Measurements from ENCODE around the gene ACTN1.

Gene ACTN1

DNA sequence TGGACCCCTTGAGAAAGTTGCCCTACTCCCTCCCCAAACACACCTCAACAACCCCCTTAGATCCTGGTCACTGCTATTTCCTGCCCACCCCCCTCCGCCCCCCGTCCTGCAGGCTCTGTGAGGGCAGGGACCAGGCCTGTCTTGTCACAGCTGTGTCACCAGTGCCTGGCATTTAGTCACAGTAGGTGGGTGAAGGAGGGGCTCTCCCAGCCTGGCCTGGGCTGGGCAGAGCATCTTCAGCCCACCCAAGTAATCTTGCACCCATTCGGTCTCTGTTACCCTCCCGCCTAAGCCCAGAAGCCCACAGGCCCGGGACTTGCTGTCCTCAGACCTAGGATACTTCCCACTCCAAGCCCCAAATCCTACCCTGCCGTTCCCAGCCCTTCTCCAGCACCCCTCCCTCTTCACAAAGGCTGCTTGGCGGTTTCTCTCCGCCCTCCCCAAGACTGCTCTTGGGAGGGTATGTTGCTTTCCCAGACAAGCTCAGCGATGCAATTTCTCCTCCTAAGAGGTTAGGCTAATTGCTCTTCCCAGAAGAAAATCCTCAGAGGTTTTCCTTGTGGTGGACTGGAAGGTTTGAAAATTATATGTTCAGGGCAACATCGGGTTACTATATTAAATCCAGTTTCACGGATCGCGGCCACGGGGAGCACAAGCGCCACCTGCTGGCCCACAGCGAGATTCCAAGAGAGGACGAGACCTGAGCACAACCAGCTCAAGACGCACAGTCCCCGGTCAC lies 135.5 kb downstream of the ACTN1 start:
- TF ChIP-seq, protein P1, sequence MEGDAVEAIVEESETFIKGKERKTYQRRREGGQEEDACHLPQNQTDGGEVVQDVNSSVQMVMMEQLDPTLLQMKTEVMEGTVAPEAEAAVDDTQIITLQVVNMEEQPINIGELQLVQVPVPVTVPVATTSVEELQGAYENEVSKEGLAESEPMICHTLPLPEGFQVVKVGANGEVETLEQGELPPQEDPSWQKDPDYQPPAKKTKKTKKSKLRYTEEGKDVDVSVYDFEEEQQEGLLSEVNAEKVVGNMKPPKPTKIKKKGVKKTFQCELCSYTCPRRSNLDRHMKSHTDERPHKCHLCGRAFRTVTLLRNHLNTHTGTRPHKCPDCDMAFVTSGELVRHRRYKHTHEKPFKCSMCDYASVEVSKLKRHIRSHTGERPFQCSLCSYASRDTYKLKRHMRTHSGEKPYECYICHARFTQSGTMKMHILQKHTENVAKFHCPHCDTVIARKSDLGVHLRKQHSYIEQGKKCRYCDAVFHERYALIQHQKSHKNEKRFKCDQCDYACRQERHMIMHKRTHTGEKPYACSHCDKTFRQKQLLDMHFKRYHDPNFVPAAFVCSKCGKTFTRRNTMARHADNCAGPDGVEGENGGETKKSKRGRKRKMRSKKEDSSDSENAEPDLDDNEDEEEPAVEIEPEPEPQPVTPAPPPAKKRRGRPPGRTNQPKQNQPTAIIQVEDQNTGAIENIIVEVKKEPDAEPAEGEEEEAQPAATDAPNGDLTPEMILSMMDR (IDR thresholded peaks at IDR 0.05), result peak; percentile 69
- no peaks in the 10 kb centered on the region for H3K9me3 ChIP-seq
- no peaks in the 10 kb centered on the region for H3K36me3 ChIP-seq
- H3K27ac ChIP-seq, result no peak overlapping the region
- H3K4me1 ChIP-seq (ENCODE audit: control insufficient read depth in 1 of 2, insufficient read depth in 1 of 2, low read depth in 1 of 2, low read length in 1 of 2), result peaks cover 3 to 4% of the 10 kb centered on the region in 2 experiments
- H3K27me3 ChIP-seq, result no peaks in the 10 kb centered on the region
- H3K4me3 ChIP-seq (ENCODE audit: low read depth in 1 of 2, low read length in 1 of 2), result no peak overlapping the region

GRCh38 chr14:68842298-68842697 lies 136.8 kb downstream of the ACTN1 start:
- no peaks in the 10 kb centered on the region for H3K9me3 ChIP-seq
- no peaks in the 10 kb centered on the region for H3K27me3 ChIP-seq
- H3K27ac ChIP-seq, result no peak overlapping the region
- no peak overlapping the region for H3K4me3 ChIP-seq (ENCODE audit: low read depth in 1 of 2, low read length in 1 of 2)
- H3K4me1 ChIP-seq (ENCODE audit: control insufficient read depth in 1 of 2, insufficient read depth in 1 of 2, low read depth in 1 of 2, low read length in 1 of 2), result peaks cover 3 to 4% of the 10 kb centered on the region in 2 experiments
- TF ChIP-seq, protein P1 (IDR thresholded peaks at IDR 0.05), result no peak
- no peaks in the 10 kb centered on the region for H3K36me3 ChIP-seq

DNA sequence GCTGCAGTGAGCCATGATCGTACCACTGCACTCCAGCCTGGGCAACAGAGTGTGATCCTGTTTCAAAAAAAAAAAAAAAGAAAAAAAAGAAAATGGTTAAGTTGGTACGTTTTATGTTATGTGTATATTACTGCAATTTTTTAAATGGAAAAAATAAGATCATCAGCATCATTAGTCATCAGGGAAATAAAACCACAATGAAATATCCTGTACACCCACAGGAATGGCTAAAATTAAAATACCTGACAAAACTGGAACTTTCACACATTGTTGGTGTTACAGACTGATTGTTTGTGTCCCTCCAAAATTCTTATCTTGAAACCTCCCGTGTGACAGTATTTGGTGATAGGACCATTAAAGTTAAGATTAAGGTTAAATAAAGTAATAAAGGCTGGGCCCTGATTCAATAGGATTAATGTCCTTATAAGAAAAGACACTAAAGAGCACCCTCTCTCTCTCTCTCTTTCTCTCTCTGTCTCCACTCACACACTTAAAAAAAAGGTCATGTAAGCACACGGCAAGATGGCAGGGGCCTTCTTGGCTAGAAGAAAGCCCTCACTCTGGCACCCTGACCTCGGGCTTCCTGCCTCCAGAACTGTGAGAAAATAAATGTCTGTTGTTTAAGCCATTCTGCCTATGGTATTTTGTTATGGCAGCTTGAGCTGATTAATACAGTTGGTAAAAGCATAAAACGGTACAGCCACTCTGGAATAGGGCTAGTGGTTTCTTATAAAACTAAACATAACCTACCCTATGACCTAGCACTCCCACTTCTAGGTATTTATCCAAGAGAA lies 137.9 kb downstream of the ACTN1 start:
- Histone ChIP-seq H3K4me1 (ENCODE audit: control insufficient read depth in 1 of 2, insufficient read depth in 1 of 2, low read depth in 1 of 2, low read length in 1 of 2) (peaks cover 3 to 4% of the 10 kb centered on the region in 2 experiments), H3K27ac (no peak overlapping the region), H3K36me3 (no peaks in the 10 kb centered on the region), H3K27me3 (no peaks in the 10 kb centered on the region), H3K4me3 (ENCODE audit: low read depth in 1 of 2, low read length in 1 of 2) (no peak overlapping the region), H3K9me3 (no peaks in the 10 kb centered on the region)
- TF ChIP-seq, protein P1 (IDR thresholded peaks at IDR 0.05), result no peak

DNA sequence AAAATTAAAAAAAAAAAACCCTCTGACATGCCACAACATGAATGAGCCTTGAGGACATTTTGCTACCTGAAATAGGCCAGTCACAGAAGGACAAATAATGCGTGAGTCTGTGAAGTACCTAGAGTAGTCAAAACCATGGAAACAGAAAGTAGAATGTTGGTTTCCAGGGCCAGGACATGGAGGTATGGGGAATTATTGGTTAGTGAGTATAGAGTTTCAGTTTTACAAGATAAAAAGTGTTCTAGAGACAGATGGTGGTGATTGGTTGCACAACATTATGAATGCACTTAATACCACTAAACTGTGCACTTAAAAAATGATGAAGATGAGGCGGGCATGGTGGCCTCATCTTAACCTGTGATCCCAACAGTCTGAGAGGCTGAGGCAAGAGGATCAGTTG lies 138.6 kb downstream of the ACTN1 start:
- Histone ChIP-seq H3K4me1 (ENCODE audit: control insufficient read depth in 1 of 2, insufficient read depth in 1 of 2, low read depth in 1 of 2, low read length in 1 of 2) (peaks cover 3 to 4% of the 10 kb centered on the region in 2 experiments), H3K27ac (no peak overlapping the region), H3K9me3 (no peaks in the 10 kb centered on the region), H3K27me3 (no peaks in the 10 kb centered on the region), H3K36me3 (no peaks in the 10 kb centered on the region), H3K4me3 (ENCODE audit: low read depth in 1 of 2, low read length in 1 of 2) (no peak overlapping the region)
- TF ChIP-seq, protein P1 (IDR thresholded peaks at IDR 0.05), result no peak

GRCh38 chr14:68836082-68836481 lies 143.0 kb downstream of the ACTN1 start:
- no peaks in the 10 kb centered on the region for H3K9me3 ChIP-seq
- H3K27me3 ChIP-seq, result no peaks in the 10 kb centered on the region
- TF ChIP-seq, protein P1 (IDR thresholded peaks at IDR 0.05), result no peak
- no peaks in the 10 kb centered on the region for H3K36me3 ChIP-seq
- H3K4me3 ChIP-seq (ENCODE audit: low read depth in 1 of 2, low read length in 1 of 2), result no peak overlapping the region
- H3K4me1 ChIP-seq (ENCODE audit: control insufficient read depth in 1 of 2, insufficient read depth in 1 of 2, low read depth in 1 of 2, low read length in 1 of 2), result no peaks in the 10 kb centered on the region
- no peak overlapping the region for H3K27ac ChIP-seq
